PFSK-1 (cell line): ENCODE results near the gene NTN1.

Source experiments
- FOXP2 ChIP-seq: optimal IDR thresholded peaks from 2 replicates; pipeline ENCODE3; 2011; ENCODE audit warnings: borderline replicate concordance, control low read depth, inconsistent platforms; ENCODE audit not compliant: insufficient read depth; ENCODE audit errors: extremely low read length, extremely low read depth
- POLR2AphosphoS5 ChIP-seq: IDR thresholded peaks from 2 replicates; pipeline ENCODE4 v1.6.1; 2012; ENCODE audit warnings: low read depth, mild to moderate bottlenecking, control low read depth, low read length, moderate library complexity
- REST ChIP-seq, 2 experiments: IDR thresholded peaks; 2 replicates each; pipeline versions ENCODE4 v1.6.1 to v1.8.0; 2011 to 2012; ENCODE audit warnings: low read depth in 2 of 2, low read length in 2 of 2, control low read depth in 1 of 2, inconsistent platforms in 1 of 2, mild to moderate bottlenecking in 1 of 2, moderate library complexity in 1 of 2; ENCODE audit not compliant: insufficient read depth in 1 of 2
- SIN3A ChIP-seq: IDR thresholded peaks from 2 replicates; pipeline ENCODE4 v1.6.1; 2012; ENCODE audit warnings: mild to moderate bottlenecking, low read length, moderate library complexity, borderline replicate concordance; ENCODE audit not compliant: insufficient read depth
- TAF1 ChIP-seq: IDR thresholded peaks from 2 replicates; pipeline ENCODE4 v1.6.1; 2012; ENCODE audit warnings: low read length, control low read depth, borderline replicate concordance; ENCODE audit not compliant: insufficient read depth

The NTN1 gene

GRCh38 chr17:9272501-9273200 lies 251.3 kb downstream of the NTN1 start:
- TF ChIP-seq SIN3A (no peak), REST (IDR thresholded peaks at IDR 0.05; ENCODE audit: insufficient read depth in 1 of 2, low read depth in 2 of 2, low read length in 2 of 2) (no peak), POLR2AphosphoS5 (no peak), TAF1 (no peak), FOXP2 (no peak)

- TF ChIP-seq TAF1: no peak
- no peak for TF ChIP-seq REST (IDR thresholded peaks at IDR 0.05; ENCODE audit: insufficient read depth in 1 of 2, low read depth in 2 of 2, low read length in 2 of 2)
- no peak for TF ChIP-seq FOXP2
- no peak for TF ChIP-seq POLR2AphosphoS5
- TF ChIP-seq SIN3A: no peak
These were observed 252.4 kb downstream of the NTN1 start for GRCh38 chr17:9273428-9274391.

GRCh38 chr17:9274973-9275372 lies 253.7 kb downstream of the NTN1 start:
- TF ChIP-seq REST (IDR thresholded peaks at IDR 0.05; ENCODE audit: insufficient read depth in 1 of 2, low read depth in 2 of 2, low read length in 2 of 2) (no peak), POLR2AphosphoS5 (no peak), TAF1 (no peak), SIN3A (no peak), FOXP2 (no peak)

- TF ChIP-seq FOXP2 (no peak), TAF1 (no peak), POLR2AphosphoS5 (no peak), REST (IDR thresholded peaks at IDR 0.05; ENCODE audit: insufficient read depth in 1 of 2, low read depth in 2 of 2, low read length in 2 of 2) (no peak), SIN3A (no peak)
These were observed 258.6 kb downstream of the NTN1 start for GRCh38 chr17:9279893-9280292.

DNA sequence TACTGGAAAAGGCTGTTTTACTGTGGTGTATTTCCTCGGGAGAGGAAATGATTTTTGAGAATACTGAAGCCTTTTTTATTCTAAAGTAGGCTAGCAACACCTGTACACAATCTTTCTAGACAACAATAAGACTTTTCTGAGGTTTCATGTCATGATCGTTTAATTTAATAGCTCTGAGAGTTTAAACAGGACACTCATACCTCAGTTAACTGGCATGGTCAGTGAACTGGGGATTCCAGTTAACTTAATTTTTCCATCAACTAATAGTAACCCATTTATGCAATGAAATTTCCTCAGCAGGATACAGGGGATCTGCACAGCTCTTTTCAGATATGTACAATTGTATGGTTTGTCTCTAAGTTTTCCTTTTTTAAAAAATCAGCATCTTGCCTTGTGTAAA lies 262.6 kb downstream of the NTN1 start:
- TF ChIP-seq SIN3A (no peak), TAF1 (no peak), POLR2AphosphoS5 (no peak), FOXP2 (no peak), REST (IDR thresholded peaks at IDR 0.05; ENCODE audit: insufficient read depth in 1 of 2, low read depth in 2 of 2, low read length in 2 of 2) (no peak)
